ENCODE data around the gene RNF212.

DNA sequence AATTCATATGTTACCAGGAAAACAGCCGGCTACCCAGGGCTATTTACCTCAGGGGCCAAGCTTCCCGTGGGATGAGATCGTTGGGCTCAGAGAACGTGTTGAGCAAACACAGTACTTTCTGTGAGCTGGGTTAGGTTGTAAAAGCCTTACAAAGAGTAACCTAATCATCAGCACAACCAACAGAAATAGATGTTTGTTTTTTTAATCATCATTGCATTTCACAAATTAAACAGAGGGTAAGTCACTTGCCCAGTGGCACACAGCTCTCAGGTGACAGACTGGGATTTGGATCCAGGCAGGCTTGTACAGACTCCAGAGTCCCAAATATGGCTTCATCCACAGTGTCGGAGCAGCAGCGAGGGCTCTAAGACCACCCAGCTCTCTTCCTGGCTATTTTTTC, 38.9 kb upstream of the RNF212 start:
- TF ChIP-seq, protein P1, sequence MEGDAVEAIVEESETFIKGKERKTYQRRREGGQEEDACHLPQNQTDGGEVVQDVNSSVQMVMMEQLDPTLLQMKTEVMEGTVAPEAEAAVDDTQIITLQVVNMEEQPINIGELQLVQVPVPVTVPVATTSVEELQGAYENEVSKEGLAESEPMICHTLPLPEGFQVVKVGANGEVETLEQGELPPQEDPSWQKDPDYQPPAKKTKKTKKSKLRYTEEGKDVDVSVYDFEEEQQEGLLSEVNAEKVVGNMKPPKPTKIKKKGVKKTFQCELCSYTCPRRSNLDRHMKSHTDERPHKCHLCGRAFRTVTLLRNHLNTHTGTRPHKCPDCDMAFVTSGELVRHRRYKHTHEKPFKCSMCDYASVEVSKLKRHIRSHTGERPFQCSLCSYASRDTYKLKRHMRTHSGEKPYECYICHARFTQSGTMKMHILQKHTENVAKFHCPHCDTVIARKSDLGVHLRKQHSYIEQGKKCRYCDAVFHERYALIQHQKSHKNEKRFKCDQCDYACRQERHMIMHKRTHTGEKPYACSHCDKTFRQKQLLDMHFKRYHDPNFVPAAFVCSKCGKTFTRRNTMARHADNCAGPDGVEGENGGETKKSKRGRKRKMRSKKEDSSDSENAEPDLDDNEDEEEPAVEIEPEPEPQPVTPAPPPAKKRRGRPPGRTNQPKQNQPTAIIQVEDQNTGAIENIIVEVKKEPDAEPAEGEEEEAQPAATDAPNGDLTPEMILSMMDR (IDR thresholded peaks at IDR 0.05 in 2 of 3, conservative IDR thresholded peaks at IDR 0.05 in 1 of 3; ENCODE audit: control insufficient read depth in 2 of 3, extremely low read depth in 1 of 3, insufficient read depth in 1 of 3, low read depth in 3 of 3, low read length in 3 of 3): no peak
- TF ChIP-seq TAF1 (IDR thresholded peaks at IDR 0.05; ENCODE audit: borderline replicate concordance, low read depth, low read length): no peak
- TF ChIP-seq SP1 (IDR thresholded peaks at IDR 0.05; ENCODE audit: low read depth, low read length): no peak
- TF ChIP-seq RFX5 (IDR thresholded peaks at IDR 0.05; ENCODE audit: low read depth, low read length): no peak
- TF ChIP-seq POLR2AphosphoS5 (IDR thresholded peaks at IDR 0.05; ENCODE audit: low read length): no peak
- no peak for TF ChIP-seq POLR2A (IDR thresholded peaks at IDR 0.05; ENCODE audit: low read depth, low read length)
- TF ChIP-seq SUZ12 (IDR thresholded peaks at IDR 0.05; ENCODE audit: unreplicated experiment): no peak
- no peak for TF ChIP-seq PAX5 (IDR thresholded peaks at IDR 0.05; ENCODE audit: borderline replicate concordance, low read depth, low read length)
- TF ChIP-seq CBX3 (IDR thresholded peaks at IDR 0.05; ENCODE audit: borderline replicate concordance, low read depth): no peak
- no peak for TF ChIP-seq ZNF274 (IDR thresholded peaks at IDR 0.05; ENCODE audit: insufficient read depth, insufficient read length)
- no peak for TF ChIP-seq FOXK2 (IDR thresholded peaks at IDR 0.05)

Measured in GM12878 (cell line).